ENCODE data around the gene XPNPEP2.

DNA sequence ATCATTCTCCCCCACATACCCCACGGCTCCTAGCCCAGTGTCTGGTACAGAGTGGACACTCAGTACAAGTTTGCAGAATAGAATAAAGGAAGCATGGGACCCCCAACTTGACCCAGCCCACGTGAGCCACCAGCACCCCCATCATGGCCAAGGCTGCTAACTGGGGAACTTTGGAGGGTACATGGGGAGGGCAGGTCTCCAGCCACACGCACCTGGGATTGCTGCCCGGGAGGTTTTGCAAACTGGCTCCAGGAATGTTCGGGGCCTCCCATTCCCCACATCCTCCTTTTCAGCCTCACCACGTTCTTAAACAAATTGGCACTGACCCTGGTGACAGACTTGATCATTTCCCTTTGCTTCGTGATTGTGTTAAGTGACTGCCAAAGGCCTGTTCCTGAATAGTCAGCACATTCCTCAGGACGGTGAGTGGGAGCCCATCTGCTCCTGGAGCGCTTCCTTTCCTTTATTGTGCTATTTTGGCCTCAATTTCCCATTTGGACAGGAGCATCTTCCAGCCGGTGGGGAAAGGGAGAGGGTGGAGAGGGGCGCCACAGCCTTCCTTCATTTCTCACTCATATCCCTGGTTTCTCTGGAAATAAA lies 18.7 kb upstream of the XPNPEP2 start:
- TF ChIP-seq, protein P1, sequence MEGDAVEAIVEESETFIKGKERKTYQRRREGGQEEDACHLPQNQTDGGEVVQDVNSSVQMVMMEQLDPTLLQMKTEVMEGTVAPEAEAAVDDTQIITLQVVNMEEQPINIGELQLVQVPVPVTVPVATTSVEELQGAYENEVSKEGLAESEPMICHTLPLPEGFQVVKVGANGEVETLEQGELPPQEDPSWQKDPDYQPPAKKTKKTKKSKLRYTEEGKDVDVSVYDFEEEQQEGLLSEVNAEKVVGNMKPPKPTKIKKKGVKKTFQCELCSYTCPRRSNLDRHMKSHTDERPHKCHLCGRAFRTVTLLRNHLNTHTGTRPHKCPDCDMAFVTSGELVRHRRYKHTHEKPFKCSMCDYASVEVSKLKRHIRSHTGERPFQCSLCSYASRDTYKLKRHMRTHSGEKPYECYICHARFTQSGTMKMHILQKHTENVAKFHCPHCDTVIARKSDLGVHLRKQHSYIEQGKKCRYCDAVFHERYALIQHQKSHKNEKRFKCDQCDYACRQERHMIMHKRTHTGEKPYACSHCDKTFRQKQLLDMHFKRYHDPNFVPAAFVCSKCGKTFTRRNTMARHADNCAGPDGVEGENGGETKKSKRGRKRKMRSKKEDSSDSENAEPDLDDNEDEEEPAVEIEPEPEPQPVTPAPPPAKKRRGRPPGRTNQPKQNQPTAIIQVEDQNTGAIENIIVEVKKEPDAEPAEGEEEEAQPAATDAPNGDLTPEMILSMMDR (IDR thresholded peaks at IDR 0.05) = no peak
- TF ChIP-seq POLR2A (IDR thresholded peaks at IDR 0.05) = no peak
